OCI-LY1 (cell line): Measurements from ENCODE around the gene CCT8.

ENCODE experiments used
- H2AFZ ChIP-seq: fragments of 200-600 bp; sonication (generic), shearing (Covaris generic); 2 replicates; pipeline ENCODE4 v1.6.0; 2014; ENCODE audit warnings: antibody characterized with exemption, mild to moderate bottlenecking, low read length
- H3F3A ChIP-seq: fragments of 200-600 bp; sonication (generic), shearing (Covaris generic); 2 replicates; pipeline ENCODE4 v1.6.0; 2014; ENCODE audit warnings: mild to moderate bottlenecking, antibody characterized with exemption, low read length, moderate library complexity; ENCODE audit not compliant: insufficient read depth
- H3K27ac ChIP-seq: fragments of 200-600 bp; sonication (generic); 2 replicates; pipeline ENCODE4 v1.5.1; 2014; ENCODE audit warnings: low read length, mixed run types, mild to moderate bottlenecking, low read depth; ENCODE audit not compliant: poor library complexity, severe bottlenecking
- H3K27me3 ChIP-seq: fragments of 200-600 bp; sonication (generic); 2 replicates; pipeline ENCODE4 v1.6.0; 2014; ENCODE audit warnings: antibody characterized with exemption, mild to moderate bottlenecking, low read length, moderate library complexity; ENCODE audit not compliant: insufficient read depth
- H3K36me3 ChIP-seq: fragments of 200-600 bp; sonication (generic); 2 replicates; pipeline ENCODE4 v1.6.1; 2014; ENCODE audit warnings: mild to moderate bottlenecking, antibody characterized with exemption, low read length, moderate library complexity, mixed read lengths; ENCODE audit not compliant: insufficient read depth
- H3K4me1 ChIP-seq: fragments of 200-600 bp; sonication (generic); 2 replicates; pipeline ENCODE4 v1.5.1; 2014; ENCODE audit warnings: mild to moderate bottlenecking, low read length, moderate library complexity; ENCODE audit not compliant: insufficient read depth, severe bottlenecking
- H3K4me2 ChIP-seq: fragments of 200-600 bp; sonication (generic), shearing (Covaris generic); 2 replicates; pipeline ENCODE4 v1.6.1; 2014; ENCODE audit warnings: low read length
- H3K4me3 ChIP-seq: fragments of 200-600 bp; sonication (generic); 2 replicates; pipeline ENCODE4 v1.5.1; 2014; ENCODE audit warnings: low read length, low read depth, mild to moderate bottlenecking, mixed read lengths; ENCODE audit not compliant: poor library complexity, severe bottlenecking
- H3K79me2 ChIP-seq: fragments of 200-600 bp; shearing (Covaris generic); 2 replicates; pipeline ENCODE4 v1.6.1; 2016; ENCODE audit warnings: mixed run types, low read length, mixed read lengths; ENCODE audit not compliant: insufficient read depth
- H3K9ac ChIP-seq: fragments of 200-600 bp; sonication (generic), shearing (Covaris generic); 2 replicates; pipeline ENCODE4 v1.6.1; 2014; ENCODE audit warnings: mild to moderate bottlenecking, low read length, mixed read lengths
- H3K9me2 ChIP-seq: fragments of 200-600 bp; sonication (generic), shearing (Covaris generic); 2 replicates; pipeline ENCODE4 v1.6.1; 2014; ENCODE audit warnings: low read depth, mild to moderate bottlenecking, low read length, mixed read lengths
- H3K9me3 ChIP-seq: fragments of 200-600 bp; shearing (Covaris generic); 2 replicates; pipeline ENCODE4 v1.6.1; 2014; ENCODE audit warnings: low read length, mixed read lengths
- H4K20me1 ChIP-seq: fragments of 200-600 bp; sonication (generic), shearing (Covaris generic); 2 replicates; pipeline ENCODE4 v1.6.0; 2016; ENCODE audit warnings: mild to moderate bottlenecking, low read length; ENCODE audit not compliant: insufficient read depth
- CTCF ChIP-seq: fragments of 200-600 bp; sonication (generic), shearing (Covaris generic); IDR thresholded peaks from 2 replicates; pipeline ENCODE4 v1.5.1; 2017; ENCODE audit warnings: mild to moderate bottlenecking, antibody characterized with exemption, low read length, moderate library complexity, mixed read lengths
- EZH2 ChIP-seq: fragments of 200-600 bp; sonication (generic), shearing (Covaris generic); IDR thresholded peaks from 2 replicates; pipeline ENCODE4 v1.8.0; 2017; ENCODE audit warnings: borderline replicate concordance, mixed run types, mild to moderate bottlenecking, antibody characterized with exemption, low read length, moderate library complexity, mixed read lengths

Gene CCT8

GRCh38 chr21:29053011-29053553 is 20.4 kb downstream of the CCT8 start:
- TF ChIP-seq CTCF (no peak), EZH2 (no peak)
- Histone ChIP-seq H3F3A (no peaks in the 10 kb centered on the region; the same call in 1 of the 2 replicates), H4K20me1 (no peaks in the 10 kb centered on the region), H3K4me3 (no peak overlapping the region), H3K9me2 (no peaks in the 10 kb centered on the region), H3K36me3 (peaks cover 97% of the 10 kb centered on the region), H3K9ac (no peak overlapping the region), H3K79me2 (no peaks in the 10 kb centered on the region), H3K4me2 (no peak overlapping the region), H3K27ac (no peak overlapping the region), H3K4me1 (no peaks in the 10 kb centered on the region), H3K27me3 (no peaks in the 10 kb centered on the region), H2AFZ (no peak overlapping the region), H3K9me3 (no peaks in the 10 kb centered on the region)

GRCh38 chr21:29052224-29052623 is 21.2 kb downstream of the CCT8 start:
- Histone ChIP-seq H3K79me2 (no peaks in the 10 kb centered on the region), H3K9me2 (no peaks in the 10 kb centered on the region), H3K4me1 (no peaks in the 10 kb centered on the region), H3F3A (no peaks in the 10 kb centered on the region; the same call in 1 of the 2 replicates), H3K9ac (no peak overlapping the region), H2AFZ (no peak overlapping the region), H3K4me2 (no peak overlapping the region), H3K4me3 (no peak overlapping the region), H3K27me3 (no peaks in the 10 kb centered on the region), H3K27ac (no peak overlapping the region), H3K9me3 (no peaks in the 10 kb centered on the region), H4K20me1 (no peaks in the 10 kb centered on the region), H3K36me3 (peaks cover 99% of the 10 kb centered on the region)
- TF ChIP-seq EZH2: no peak
- no peak for TF ChIP-seq CTCF

- H3K27ac ChIP-seq: no peak overlapping the region
- no peaks in the 10 kb centered on the region for H3F3A ChIP-seq
- H3K9me2 ChIP-seq: no peaks in the 10 kb centered on the region
- H4K20me1 ChIP-seq: no peaks in the 10 kb centered on the region
- H3K79me2 ChIP-seq: no peaks in the 10 kb centered on the region
- no peak overlapping the region for H2AFZ ChIP-seq
- H3K9me3 ChIP-seq: no peaks in the 10 kb centered on the region
- H3K36me3 ChIP-seq: peaks cover 94% of the 10 kb centered on the region
- TF ChIP-seq CTCF: no peak
- no peak for TF ChIP-seq EZH2
- no peaks in the 10 kb centered on the region for H3K27me3 ChIP-seq
- H3K9ac ChIP-seq: no peak overlapping the region
- no peaks in the 10 kb centered on the region for H3K4me1 ChIP-seq
- no peak overlapping the region for H3K4me3 ChIP-seq
- no peak overlapping the region for H3K4me2 ChIP-seq
These were observed 38.8 kb downstream of the CCT8 start for GRCh38 chr21:29034678-29035077.
